HCT116 (cell line): ENCODE results near the gene NACC1.

Experiments used
- CTCF ChIP-seq, 3 experiments: fragments of 200-600 bp in 1 of 3; sonication (generic) in 1 of 3; IDR thresholded peaks in 2 of 3; conservative IDR thresholded peaks in 1 of 3; 2 replicates each; pipeline ENCODE4 v1.5.1; 2012 to 2017; ENCODE audit warnings: low read depth in 2 of 3, low read length in 2 of 3, antibody characterized with exemption in 1 of 3, borderline replicate concordance in 1 of 3, control low read depth in 1 of 3, mild to moderate bottlenecking in 1 of 3, mixed read lengths in 1 of 3, mixed run types in 1 of 3, moderate library complexity in 1 of 3; ENCODE audit not compliant: insufficient read depth in 1 of 3
- EGR1 ChIP-seq: IDR thresholded peaks from 2 replicates; pipeline ENCODE4 v1.6.1; 2012; ENCODE audit warnings: low read depth
- EZH2phosphoT487 ChIP-seq: fragments of 200-600 bp; IDR thresholded peaks from 2 replicates; pipeline ENCODE4 v1.6.1; 2018; ENCODE audit warnings: antibody characterized with exemption, borderline replicate concordance
- JUND ChIP-seq: IDR thresholded peaks from 2 replicates; pipeline ENCODE4 v1.6.1; 2012
- MAX ChIP-seq: IDR thresholded peaks from 2 replicates; pipeline ENCODE4 v1.6.1; 2012
- POLR2A ChIP-seq: IDR thresholded peaks from 2 replicates; pipeline ENCODE4 v1.7.0; 2011; ENCODE audit warnings: borderline replicate concordance; ENCODE audit not compliant: insufficient read depth, insufficient read length; ENCODE audit errors: extremely low read depth
- POLR2AphosphoS5 ChIP-seq: IDR thresholded peaks from 2 replicates; pipeline ENCODE4 v1.6.1; 2011; ENCODE audit warnings: mild to moderate bottlenecking, low read depth, low read length, moderate library complexity
- REST ChIP-seq: IDR thresholded peaks from 2 replicates; pipeline ENCODE4 v1.6.1; 2012; ENCODE audit warnings: low read depth
- SIN3A ChIP-seq: IDR thresholded peaks from 2 replicates; pipeline ENCODE4 v1.6.1; 2012; ENCODE audit warnings: low read depth
- SP1 ChIP-seq: IDR thresholded peaks from 2 replicates; pipeline ENCODE4 v1.6.1; 2012; ENCODE audit warnings: low read depth
- TCF7L2 ChIP-seq: IDR thresholded peaks from 2 replicates; pipeline ENCODE4 v1.7.0; 2011; ENCODE audit warnings: borderline replicate concordance, inconsistent platforms; ENCODE audit not compliant: insufficient read depth, insufficient read length; ENCODE audit errors: extremely low read depth
- YY1 ChIP-seq: IDR thresholded peaks from 2 replicates; pipeline ENCODE4 v1.6.1; 2011; ENCODE audit warnings: low read length, low read depth, moderate library complexity, mild to moderate bottlenecking; ENCODE audit not compliant: insufficient replicate concordance; ENCODE audit errors: extremely low read depth
- ZBTB33 ChIP-seq: IDR thresholded peaks from 2 replicates; pipeline ENCODE4 v1.6.1; 2011; ENCODE audit warnings: mild to moderate bottlenecking, low read length, moderate library complexity; ENCODE audit not compliant: insufficient replicate concordance; ENCODE audit errors: extremely low read depth
- ZNF274 ChIP-seq: fragments of 200-500 bp; sonication (Bioruptor generic); IDR thresholded peaks from 2 replicates; pipeline ENCODE4 v1.6.1; 2014; ENCODE audit warnings: mild to moderate bottlenecking, low read depth, low read length, inconsistent platforms

- TF ChIP-seq YY1 = no peak
- TF ChIP-seq JUND = no peak
- no peak for TF ChIP-seq EZH2phosphoT487
- no peak for TF ChIP-seq TCF7L2
- no peak for TF ChIP-seq CTCF (IDR thresholded peaks at IDR 0.05 in 2 of 3, conservative IDR thresholded peaks at IDR 0.05 in 1 of 3; ENCODE audit: borderline replicate concordance in 1 of 3, insufficient read depth in 1 of 3, low read depth in 2 of 3, low read length in 2 of 3)
- TF ChIP-seq POLR2A = no peak
- TF ChIP-seq ZBTB33 = no peak
- TF ChIP-seq REST = no peak
- no peak for TF ChIP-seq EGR1
- TF ChIP-seq SIN3A = no peak
- TF ChIP-seq MAX = no peak
- TF ChIP-seq SP1 = no peak
- TF ChIP-seq POLR2AphosphoS5 = no peak
- no peak for TF ChIP-seq ZNF274
These were observed 7.9 kb upstream of the NACC1 start for GRCh38 chr19:13110099-13110610.
